ENCODE measurements around the gene HOXC6. TPM values are rescaled to one million over a fixed set of nuclear protein-coding genes. Genes with fewer than 3 reads are reported as not detected.

Gene HOXC6
- total and polyA plus RNA-seq, 10 of the 15 experiments (the other 5 are each of a cell fraction or from before 2014, with no cell fraction given) = 0.02 to 0.55 (median 0.45) TPM; not detected in 4

GRCh38 chr12:53984901-53985691 is 43.1 kb upstream of the HOXC6 start, which contains the start of gene HOXC10:
Gene HOXC10, plus strand, starts transcription at chr12:53985146. Its CDS starts 114 bp downstream, at chr12:53985260.
- ChIA-PET RAD21 (ENCODE audit: unreplicated experiment) (interaction anchor here (0.5 to 3.3 kb wide), 15 partner anchors 10 to 235 kb away, joined by 3 to 14 read pairs (median 3); partner anchors contain the start of genes HOXC5, HOXC8 and HOXC9), CTCF (interaction anchor here (0.5 to 5.5 kb wide), 34 partner anchors 9 to 361 kb away, joined by 3 to 54 read pairs (median 4); partner anchors contain the start of genes CALCOCO1, HOXC5, HOXC6 and HOXC8), SMC1A (ENCODE audit: uncharacterized antibody, unreplicated experiment) (interaction anchor here (0.7 to 4.5 kb wide), 7 partner anchors 11 to 231 kb away, joined by 3 to 29 read pairs (median 3); partner anchors contain the start of gene HOXC5), POLR2A (interaction anchor here (0.6 to 1.2 kb wide), 3 partner anchors 10 to 589 kb away, joined by 3 to 4 read pairs (median 3); no protein-coding TSS in a partner anchor)
- H3K4me3 ChIP-seq = peak within 1 kb of the TSS; percentile 44; the same call in 1 of the 2 replicates
- no peak within 1 kb of the TSS for H3K9ac ChIP-seq (ENCODE audit: control insufficient read depth, insufficient read depth, low read length)
- H3K9me3 ChIP-seq (replicated peaks; ENCODE audit: control insufficient read depth, insufficient read depth, low read length) = no peaks in the 10 kb centered on the region
- H2AFZ ChIP-seq (ENCODE audit: control insufficient read depth, low read depth, low read length) = no peak within 1 kb of the TSS; the same call in 1 of the 2 replicates
- in situ Hi-C loops (cut with MboI) (no loop called here), intact Hi-C loops (cut with micrococcal nuclease; ENCODE audit: unreplicated experiment) (loop anchor here (2.0 to 10.0 kb wide), 4 partner anchors 190 to 280 kb away; no protein-coding TSS in a partner anchor)
- peaks cover 30 to 50% of the 10 kb centered on the region in 2 experiments for H3K27me3 ChIP-seq (replicated peaks in 1 of 2; ENCODE audit: control insufficient read depth in 2 of 2, insufficient read depth in 2 of 2, low read length in 1 of 2)
- peak; percentile 72 for FAIRE-seq
- peak within 1 kb of the TSS; percentile 57 for H3K4me2 ChIP-seq (ENCODE audit: control insufficient read depth, insufficient read depth)
- WGBS (ENCODE audit: insufficient coverage, insufficient replicate concordance, low lambda C conversion rate, missing lambda C conversion rate) = 38% methylated on average over 44 of the region's 55 CpGs
- H3K4me1 ChIP-seq (ENCODE audit: control insufficient read depth, insufficient read depth, low read length) = peaks cover 24% of the 10 kb centered on the region
- H3K27ac ChIP-seq (ENCODE audit: control insufficient read depth, insufficient read depth) = no peak within 1 kb of the TSS
- H4K20me1 ChIP-seq (ENCODE audit: control insufficient read depth, insufficient read depth) = peaks cover 3% of the 10 kb centered on the region; the same call in 1 of the 2 replicates
- BruUV-seq (replicated peaks) = no TSS peak
- H3K36me3 ChIP-seq (ENCODE audit: control insufficient read depth in 2 of 2, insufficient read depth in 2 of 2, low read length in 1 of 2) = no peaks in the 10 kb centered on the region
- no peaks in the 10 kb centered on the region for H3K79me2 ChIP-seq (ENCODE audit: control insufficient read depth, insufficient read depth, low read length)
- ATAC-seq = peak; percentile 80
- DNase-seq (ENCODE audit: low read depth, low spot score) = peak; percentile 38
- no peak for TF ChIP-seq POU2F2 (IDR thresholded peaks at IDR 0.05; ENCODE audit: borderline replicate concordance, low read depth, low read length)
- no peak for TF ChIP-seq E2F8 (IDR thresholded peaks at IDR 0.05; ENCODE audit: low read depth, partially characterized antibody)
- peak; percentile 82 for TF ChIP-seq NR2C1 (IDR thresholded peaks at IDR 0.05)
- TF ChIP-seq NBN (IDR thresholded peaks at IDR 0.05) = 0 out of 2 replicates have a peak, but pooled peaks have one; percentile 47
- TF ChIP-seq, protein P1, sequence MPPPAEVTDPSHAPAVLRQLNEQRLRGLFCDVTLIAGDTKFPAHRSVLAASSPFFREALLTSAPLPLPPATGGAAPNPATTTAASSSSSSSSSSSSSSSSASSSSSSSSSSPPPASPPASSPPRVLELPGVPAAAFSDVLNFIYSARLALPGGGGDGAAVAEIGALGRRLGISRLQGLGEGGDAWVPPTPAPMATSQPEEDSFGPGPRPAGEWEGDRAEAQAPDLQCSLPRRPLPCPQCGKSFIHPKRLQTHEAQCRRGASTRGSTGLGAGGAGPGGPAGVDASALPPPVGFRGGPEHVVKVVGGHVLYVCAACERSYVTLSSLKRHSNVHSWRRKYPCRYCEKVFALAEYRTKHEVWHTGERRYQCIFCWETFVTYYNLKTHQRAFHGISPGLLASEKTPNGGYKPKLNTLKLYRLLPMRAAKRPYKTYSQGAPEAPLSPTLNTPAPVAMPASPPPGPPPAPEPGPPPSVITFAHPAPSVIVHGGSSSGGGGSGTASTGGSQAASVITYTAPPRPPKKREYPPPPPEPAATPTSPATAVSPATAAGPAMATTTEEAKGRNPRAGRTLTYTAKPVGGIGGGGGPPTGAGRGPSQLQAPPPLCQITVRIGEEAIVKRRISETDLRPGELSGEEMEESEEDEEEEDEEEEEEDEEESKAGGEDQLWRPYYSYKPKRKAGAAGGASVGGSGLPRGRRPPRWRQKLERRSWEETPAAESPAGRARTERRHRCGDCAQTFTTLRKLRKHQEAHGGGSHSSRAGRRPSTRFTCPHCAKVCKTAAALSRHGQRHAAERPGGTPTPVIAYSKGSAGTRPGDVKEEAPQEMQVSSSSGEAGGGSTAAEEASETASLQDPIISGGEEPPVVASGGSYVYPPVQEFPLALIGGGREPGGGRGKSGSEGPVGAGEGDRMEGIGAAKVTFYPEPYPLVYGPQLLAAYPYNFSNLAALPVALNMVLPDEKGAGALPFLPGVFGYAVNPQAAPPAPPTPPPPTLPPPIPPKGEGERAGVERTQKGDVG (CRISPR knock-in tag; IDR thresholded peaks at IDR 0.05) = no peak
- peak; percentile 85 for TF ChIP-seq ATF7 (IDR thresholded peaks at IDR 0.05; ENCODE audit: low read depth)
- peak; percentile 42; the same call in 1 of the 2 replicates for TF ChIP-seq YY1 (IDR thresholded peaks at IDR 0.05; ENCODE audit: low read depth, low read length)
- TF ChIP-seq RB1 (IDR thresholded peaks at IDR 0.05; ENCODE audit: borderline replicate concordance) = no peak
- TF ChIP-seq HDAC6 (IDR thresholded peaks at IDR 0.05; ENCODE audit: unreplicated experiment) = no peak
- TF ChIP-seq EP300 (IDR thresholded peaks at IDR 0.05; ENCODE audit: borderline replicate concordance in 1 of 2, control insufficient read depth in 1 of 2, low read depth in 2 of 2, low read length in 2 of 2) = no peak
- TF ChIP-seq, protein P2, sequence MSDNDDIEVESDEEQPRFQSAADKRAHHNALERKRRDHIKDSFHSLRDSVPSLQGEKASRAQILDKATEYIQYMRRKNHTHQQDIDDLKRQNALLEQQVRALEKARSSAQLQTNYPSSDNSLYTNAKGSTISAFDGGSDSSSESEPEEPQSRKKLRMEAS (IDR thresholded peaks at IDR 0.05; ENCODE audit: low read depth, low read length) = peak; percentile 44; the same call in 1 of the 2 replicates
- TF ChIP-seq USF2 (IDR thresholded peaks at IDR 0.05; ENCODE audit: borderline replicate concordance, low read depth, low read length) = peak; percentile 65
- TF ChIP-seq NFXL1 (IDR thresholded peaks at IDR 0.05; ENCODE audit: borderline replicate concordance) = no peak
- peak in 1 of 2 experiments; percentile 37; a peak in 2 of 4 replicates for TF ChIP-seq BHLHE40 (IDR thresholded peaks at IDR 0.05; ENCODE audit: borderline replicate concordance in 1 of 2, low read depth in 2 of 2, low read length in 1 of 2)

All from GM12878 (cell line).